A549 treated with Mapracorat at 1 μM for 4 hours (cell line): Measurements from ENCODE around the gene ESRRG. TPM values are rescaled to one million over a fixed set of nuclear protein-coding genes. Genes with fewer than 3 reads are reported as not detected.

Experiments
- total RNA-seq: library from RNA; stranded (reverse); fragments of 200-300 nt; extraction: Qiagen RNA extraction; gene quantifications from 5 replicates; pipeline ENCODE4 v1.2.3, GENCODE V29; 2022

ESRRG gene
- total RNA-seq: not detected in 5 replicates

DNA sequence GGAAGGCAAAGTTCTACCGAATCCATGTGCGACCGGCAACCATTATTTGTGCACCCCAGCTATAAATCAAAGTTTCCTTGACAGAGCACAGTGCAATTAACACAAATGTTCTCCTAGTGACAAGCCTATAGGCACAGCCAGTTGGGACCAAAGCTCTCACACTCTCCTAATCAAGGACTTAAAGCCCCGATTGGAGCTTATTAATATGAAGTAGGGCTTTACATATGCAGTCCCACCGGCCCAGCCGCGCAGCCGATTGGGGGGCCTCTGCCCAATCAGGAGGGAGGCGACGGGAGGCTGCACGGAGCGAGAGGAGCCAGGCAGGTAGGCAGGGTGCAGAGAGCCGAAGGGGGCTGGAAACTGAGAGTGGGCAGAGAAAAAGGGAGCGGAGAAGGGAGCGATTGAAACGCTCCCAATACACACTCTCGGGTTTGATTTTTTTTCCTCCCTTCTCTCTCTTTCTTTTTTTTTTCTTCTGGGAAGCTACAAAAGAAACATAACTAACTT lies at the start of gene ESRRG:
Gene ESRRG, minus strand, starts transcription at position 156 of the 507 bp plus-strand sequence. Its CDS starts 130 bp downstream, at position 26.

